B cell (primary cell): ENCODE data around the gene ASIC4. TPM values are rescaled to one million over a fixed set of nuclear protein-coding genes. Genes with fewer than 3 reads are reported as not detected.

ENCODE experiments used
- ATAC-seq: fragments of 200-7000 bp; cut with Tn5 transposase; one replicate; pipeline ENCODE4 v1.10.0; 2021; ENCODE audit warnings: low read depth, mild to moderate bottlenecking, moderate number of reproducible peaks, moderate library complexity
- CTCF ChIA-PET: fragments of 350-600 bp; sonication (Branson Sonifier 250); formaldehyde crosslinking; loops from one replicate; lab custom pipeline; 2021; ENCODE audit warnings: antibody characterized with exemption, inconsistent platforms; lab: Charles Lee
- POLR2A ChIA-PET: fragments of 350-600 bp; sonication (Branson Sonifier 250); formaldehyde crosslinking; loops from one replicate; lab custom pipeline; 2021; ENCODE audit warnings: antibody characterized with exemption; lab: Charles Lee
- DNase-seq: peaks from one replicate; pipeline ENCODE4 v3.0.0; 2013
- H2AFZ ChIP-seq: 2 replicates; pipeline ENCODE4 v1.6.1; 2012; ENCODE audit warnings: mild to moderate bottlenecking, low read depth, low read length; ENCODE audit not compliant: insufficient read depth, poor library complexity, severe bottlenecking
- H3K27ac ChIP-seq, 2 donors: 1 replicate in 1 of 2; 2 replicates in 1 of 2; pipeline ENCODE4 v1.5.1; 2012 to 2013; ENCODE audit warnings: low read length in 2 of 2, mild to moderate bottlenecking in 2 of 2, moderate library complexity in 1 of 2
- H3K27me3 ChIP-seq, 4 experiments: fragments of 200-600 bp in 1 of 4; sonication (generic) in 1 of 4; replicated peaks in 1 of 4; 1 replicate in 2 of 4; 2 replicates in 2 of 4; pipeline versions ENCODE4 v1.6.1 to v1.7.0; 2013 to 2016; ENCODE audit warnings: low read length in 3 of 4, mild to moderate bottlenecking in 2 of 4, mixed read lengths in 1 of 4, moderate library complexity in 1 of 4; ENCODE audit not compliant: insufficient read depth in 4 of 4, control insufficient read depth in 3 of 4; ENCODE audit errors: control extremely low read depth in 1 of 4
- H3K36me3 ChIP-seq, 2 experiments: replicated peaks in 1 of 2; 1 replicate in 1 of 2; 2 replicates in 1 of 2; pipeline versions ENCODE4 v1.6.1 to v1.7.1; 2013; ENCODE audit warnings: low read length in 1 of 2; ENCODE audit not compliant: insufficient read depth in 2 of 2, control insufficient read depth in 1 of 2; ENCODE audit errors: control extremely low read depth in 1 of 2, extremely low read depth in 1 of 2
- H3K4me1 ChIP-seq, 2 donors: fragments of 200-600 bp in 1 of 2; sonication (generic) in 1 of 2; 1 replicate in 1 of 2; 2 replicates in 1 of 2; pipeline versions ENCODE4 v1.5.1 to v1.6.1; 2013 to 2017; ENCODE audit warnings: low read length in 2 of 2; ENCODE audit not compliant: control insufficient read depth in 2 of 2, insufficient read depth in 2 of 2
- H3K4me2 ChIP-seq: replicated peaks from 2 replicates; pipeline ENCODE3; 2012; ENCODE audit warnings: mild to moderate bottlenecking, low read depth, low read length; ENCODE audit not compliant: poor library complexity, severe bottlenecking
- H3K4me3 ChIP-seq, 5 experiments: fragments of 200-600 bp in 1 of 5; sonication (generic) in 1 of 5; 1 replicate in 3 of 5; 2 replicates in 2 of 5; pipeline versions ENCODE4 v1.5.1 to v1.7.0; 2011 to 2016; ENCODE audit warnings: low read length in 4 of 5, mild to moderate bottlenecking in 4 of 5, low read depth in 2 of 5, control low read depth in 1 of 5, moderate library complexity in 1 of 5; ENCODE audit not compliant: insufficient read depth in 1 of 5; ENCODE audit errors: control extremely low read depth in 1 of 5, extremely low read depth in 1 of 5
- H3K79me2 ChIP-seq: fragments of 200-600 bp; sonication (generic); one replicate; pipeline ENCODE4 v1.6.0; 2016; ENCODE audit warnings: low read length; ENCODE audit not compliant: control insufficient read depth, insufficient read depth
- H3K9ac ChIP-seq: fragments of 200-600 bp; sonication (generic); 2 replicates; pipeline ENCODE4 v1.6.1; 2017; ENCODE audit warnings: mild to moderate bottlenecking, low read length, moderate library complexity
- H3K9me3 ChIP-seq, 3 donors: one replicate each; pipeline versions ENCODE4 v1.6.1 to v1.7.1; 2013; ENCODE audit warnings: low read length in 2 of 3; ENCODE audit not compliant: control insufficient read depth in 2 of 3, insufficient read depth in 1 of 3; ENCODE audit errors: control extremely low read depth in 1 of 3
- H4K20me1 ChIP-seq: 2 replicates; pipeline ENCODE4 v1.6.0; 2012; ENCODE audit warnings: mild to moderate bottlenecking, low read length; ENCODE audit not compliant: insufficient read depth, control insufficient read depth, poor library complexity, severe bottlenecking
- H3K27ac Mint-ChIP-seq: one replicate; pipeline ENCODE4 v1.8.0; 2021; ENCODE audit warnings: mixed read lengths
- H3K27me3 Mint-ChIP-seq: one replicate; pipeline ENCODE4 v1.8.0; 2021; ENCODE audit warnings: mixed read lengths
- H3K4me1 Mint-ChIP-seq: one replicate; pipeline ENCODE4 v1.8.0; 2021; ENCODE audit warnings: mixed read lengths
- H3K4me3 Mint-ChIP-seq: one replicate; pipeline ENCODE4 v1.8.0; 2021; ENCODE audit warnings: mixed read lengths
- H3K9me3 Mint-ChIP-seq: one replicate; pipeline ENCODE4 v1.8.0; 2022; ENCODE audit warnings: mixed read lengths; ENCODE audit not compliant: insufficient read depth
- CTCF ChIP-seq: fragments of 200-600 bp; IDR thresholded peaks from one replicate; pipeline ENCODE4 v1.8.0; 2022; ENCODE audit warnings: antibody characterized with exemption, mild to moderate bottlenecking
- EZH2 ChIP-seq: IDR thresholded peaks from 2 replicates; pipeline ENCODE4 v1.6.1; 2012; ENCODE audit warnings: borderline replicate concordance, low read depth, mild to moderate bottlenecking, moderate library complexity, low read length; ENCODE audit not compliant: insufficient read depth, poor library complexity, severe bottlenecking
- WGBS: methylation state at CpG from one replicate; pipeline ENCODE4 v1.1.5; 2013; ENCODE audit warnings: missing lambda C conversion rate; ENCODE audit not compliant: insufficient coverage; 5-methylcytosine and 5-hydroxymethylcytosine counted together
- intact Hi-C: fragments of 100-400 bp; cut with micrococcal nuclease; formaldehyde crosslinking; loops from one replicate; pipeline ENCODE4 v1.10.0; 2022
- polyA plus RNA-seq: library from polyadenylated mRNA; depleted of rRNA; stranded (reverse); fragments of >200 nt; gene quantifications from 2 replicates; pipeline ENCODE4 v1.2.3, GENCODE V29; 2012
- total RNA-seq, 2 donors: library from RNA; stranded (reverse); fragments of 120-200 nt in 1 of 2; gene quantifications; 1 replicate in 1 of 2; 2 replicates in 1 of 2; pipeline versions ENCODE4 v1.2.3 to v1.2.4, GENCODE V29; 2013 to 2022

The ASIC4 gene
- total and polyA plus RNA-seq, 2 donors (not counting 1 experiment from before 2014, with no cell fraction given), result not detected

GRCh38 chr2:219538504-219538951 lies 24.2 kb downstream of the ASIC4 start:
- H3K4me1 ChIP-seq, result peaks cover 20 to 21% of the 10 kb centered on the region in 2 donors
- H4K20me1 ChIP-seq, result no peaks in the 10 kb centered on the region
- H3K4me2 ChIP-seq, result no peak overlapping the region
- no peak overlapping the region for H3K27ac ChIP-seq
- H3K27me3 Mint-ChIP-seq, result peaks cover 19% of the 10 kb centered on the region
- H2AFZ ChIP-seq, result no peak overlapping the region
- TF ChIP-seq EZH2 (no peak), CTCF (no peak)
- H3K9me3 ChIP-seq, result peaks cover 0 to 15% (median 0%) of the 10 kb centered on the region in 3 donors
- DNase-seq, result no peak
- H3K36me3 ChIP-seq, result no peaks in the 10 kb centered on the region
- H3K4me3 ChIP-seq, result no peak overlapping the region
- ChIA-PET CTCF (interaction anchor here (1.0 kb wide), 1 partner anchor 8 kb away, joined by 3 read pairs; no protein-coding TSS in a partner anchor), POLR2A (no interaction called here)
- H3K9ac ChIP-seq, result no peak overlapping the region
- no peak for ATAC-seq
- 70% methylated on average over 2 of the region's 6 CpGs for WGBS
- no peaks in the 10 kb centered on the region for H3K79me2 ChIP-seq
- no peaks in the 10 kb centered on the region for H3K9me3 Mint-ChIP-seq
- H3K27me3 ChIP-seq, result peaks cover 0 to 68% (median 12%) of the 10 kb centered on the region in 4 experiments
- H3K4me3 Mint-ChIP-seq, result no peak overlapping the region
- intact Hi-C loops, result no loop called here
- H3K27ac Mint-ChIP-seq, result no peak overlapping the region
- H3K4me1 Mint-ChIP-seq, result peaks cover 17% of the 10 kb centered on the region

- H3K9me3 ChIP-seq, result peaks cover 0 to 20% (median 0%) of the 10 kb centered on the region in 3 donors
- peaks cover 0 to 74% (median 13%) of the 10 kb centered on the region in 4 experiments for H3K27me3 ChIP-seq
- no peak overlapping the region for H3K27ac ChIP-seq
- H4K20me1 ChIP-seq, result no peaks in the 10 kb centered on the region
- peaks cover 23 to 26% of the 10 kb centered on the region in 2 donors for H3K4me1 ChIP-seq
- no peak overlapping the region for H3K4me3 Mint-ChIP-seq
- no peaks in the 10 kb centered on the region for H3K36me3 ChIP-seq
- H3K4me1 Mint-ChIP-seq, result peaks cover 18% of the 10 kb centered on the region
- no peak overlapping the region for H3K9ac ChIP-seq
- no peak overlapping the region for H3K4me2 ChIP-seq
- 96% methylated on average over 32 of the region's 32 CpGs for WGBS
- ChIA-PET CTCF (interaction anchor here (0.8 to 3.5 kb wide), 3 partner anchors 9 to 104 kb away, joined by 3 to 29 read pairs (median 3); no protein-coding TSS in a partner anchor), POLR2A (no interaction called here)
- H3K79me2 ChIP-seq, result no peaks in the 10 kb centered on the region
- intact Hi-C loops, result no loop called here
- no peak for TF ChIP-seq EZH2
- TF ChIP-seq CTCF, result no peak
- H3K9me3 Mint-ChIP-seq, result no peaks in the 10 kb centered on the region
- no peak overlapping the region for H3K4me3 ChIP-seq
- no peak for ATAC-seq
- H3K27me3 Mint-ChIP-seq, result peaks cover 18% of the 10 kb centered on the region
- H3K27ac Mint-ChIP-seq, result no peak overlapping the region
- no peak overlapping the region for H2AFZ ChIP-seq
- DNase-seq, result no peak
Measured at GRCh38 chr2:219538956-219539788, 24.9 kb downstream of the ASIC4 start.
